Activated CD4-positive, alpha-beta T cell treated with anti-CD3 and anti-CD28 coated beads, Interleukin-2, amount 10 ng/mL, durations not matched to agents 7 days and 5 days (primary cell): ENCODE measurements around the gene PTPRG. TPM values are rescaled to one million over a fixed set of nuclear protein-coding genes. Genes with fewer than 3 reads are reported as not detected.
A peak's percentile ranks its signal among the peaks of the same experiment; 100 is the strongest.

Experiments used
- CTCF ChIA-PET: fragments of 350-600 bp; sonication (Branson Sonifier 250); formaldehyde crosslinking; loops from one replicate; lab custom pipeline; 2021; ENCODE audit warnings: antibody characterized with exemption; lab: Charles Lee
- POLR2A ChIA-PET: fragments of 350-600 bp; sonication (Branson Sonifier 250); formaldehyde crosslinking; loops from one replicate; lab custom pipeline; 2021; ENCODE audit warnings: antibody characterized with exemption; lab: Charles Lee
- DNase-seq: peaks from one replicate; pipeline ENCODE4 v3.0.0-alpha.2; 2020
- H3K27ac Mint-ChIP-seq: one replicate; pipeline ENCODE4 v1.8.0; 2021; ENCODE audit warnings: mild to moderate bottlenecking, moderate library complexity, mixed read lengths
- H3K27me3 Mint-ChIP-seq: one replicate; pipeline ENCODE4 v1.8.0; 2021; ENCODE audit warnings: mixed read lengths
- H3K36me3 Mint-ChIP-seq: one replicate; pipeline ENCODE4 v1.8.0; 2021; ENCODE audit warnings: low read depth, mixed read lengths
- H3K4me1 Mint-ChIP-seq: one replicate; pipeline ENCODE4 v1.8.0; 2021; ENCODE audit warnings: mixed read lengths
- H3K4me3 Mint-ChIP-seq: one replicate; pipeline ENCODE4 v1.8.0; 2021; ENCODE audit warnings: mild to moderate bottlenecking, moderate library complexity, mixed read lengths
- H3K9me3 Mint-ChIP-seq: one replicate; pipeline ENCODE4 v1.8.0; 2021; ENCODE audit warnings: mixed read lengths
- total RNA-seq, 2 experiments: library from RNA; stranded (reverse); gene quantifications; one replicate each; pipeline ENCODE4 v1.2.3, GENCODE V29; 2021

The PTPRG gene
- total RNA-seq, 2 experiments from 2014 or later, result not detected

DNA sequence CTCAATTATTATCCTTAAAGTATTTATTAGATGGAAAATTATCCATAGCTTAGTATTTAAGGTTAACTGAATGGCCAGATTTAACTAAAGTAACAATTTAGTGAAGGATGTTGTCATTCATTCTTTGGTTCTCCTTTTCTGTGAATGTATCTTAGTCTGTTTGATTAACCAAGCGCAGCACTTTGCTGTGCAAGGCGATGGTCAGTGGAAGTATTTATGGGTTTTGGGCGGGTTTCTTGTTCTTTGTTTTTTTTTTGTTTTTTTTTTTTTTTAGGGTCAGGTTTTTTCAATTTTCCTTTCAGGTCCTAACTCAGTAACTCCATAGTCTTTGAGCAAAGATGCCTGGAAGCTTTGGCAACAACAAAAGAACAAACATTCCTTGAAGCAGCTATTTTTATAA, 328.8 kb downstream of the PTPRG start:
- Mint-ChIP-seq H3K4me3 (no peak overlapping the region), H3K9me3 (no peaks in the 10 kb centered on the region), H3K27ac (no peak overlapping the region), H3K36me3 (no peaks in the 10 kb centered on the region), H3K4me1 (peaks cover 14% of the 10 kb centered on the region), H3K27me3 (peaks cover 14% of the 10 kb centered on the region)
- ChIA-PET POLR2A (no interaction called here), CTCF (no interaction called here)
- DNase-seq, result no peak

DNA sequence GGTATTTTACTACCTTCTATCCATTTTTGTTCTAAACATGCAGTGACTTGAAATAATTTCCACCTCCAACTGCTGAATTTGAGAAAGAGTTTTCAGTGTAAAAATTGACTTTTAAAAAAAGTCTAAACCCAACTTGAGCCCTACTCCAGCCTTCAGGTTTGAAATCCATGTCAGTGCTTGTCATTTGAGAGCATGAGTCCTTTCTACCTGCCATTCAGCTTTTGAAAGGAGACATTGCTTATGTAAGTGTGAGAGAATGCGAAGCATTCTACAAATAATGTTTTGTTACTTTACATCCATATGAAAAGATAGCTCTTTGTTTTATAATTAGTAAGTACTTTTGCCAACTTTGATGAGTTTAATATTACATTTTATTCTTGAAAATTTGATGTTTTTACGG, 329.2 kb downstream of the PTPRG start:
- CTCF ChIA-PET, result no interaction called here
- POLR2A ChIA-PET, result no interaction called here
- Mint-ChIP-seq H3K9me3 (no peaks in the 10 kb centered on the region), H3K27ac (no peak overlapping the region), H3K36me3 (no peaks in the 10 kb centered on the region), H3K4me1 (peaks cover 18% of the 10 kb centered on the region), H3K4me3 (no peak overlapping the region), H3K27me3 (peaks cover 14% of the 10 kb centered on the region)
- DNase-seq, result no peak

DNA sequence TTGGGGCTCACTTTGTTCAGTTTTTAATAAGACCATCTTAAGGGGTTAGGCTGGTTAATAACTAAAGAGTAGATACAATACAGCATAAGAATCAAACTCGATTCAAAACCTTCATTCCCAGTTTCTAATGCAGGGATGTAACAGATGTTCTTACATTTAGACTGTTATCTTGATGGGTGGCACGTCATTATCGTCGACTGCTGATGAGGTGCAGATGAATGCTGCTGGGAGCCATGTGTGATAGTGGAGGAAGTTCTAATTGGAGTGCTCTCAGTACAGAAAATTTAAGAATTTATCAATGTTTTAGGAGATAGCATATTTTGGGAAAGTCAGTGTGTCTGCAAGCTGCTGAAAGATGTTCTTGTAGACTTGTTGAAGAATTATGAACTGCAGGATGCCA, 331.5 kb downstream of the PTPRG start:
- no peaks in the 10 kb centered on the region for H3K36me3 Mint-ChIP-seq
- DNase-seq, result no peak
- no peak overlapping the region for H3K4me3 Mint-ChIP-seq
- ChIA-PET CTCF (no interaction called here), POLR2A (no interaction called here)
- H3K4me1 Mint-ChIP-seq, result peaks cover 22% of the 10 kb centered on the region
- peaks cover 14% of the 10 kb centered on the region for H3K27me3 Mint-ChIP-seq
- H3K27ac Mint-ChIP-seq, result no peak overlapping the region
- H3K9me3 Mint-ChIP-seq, result no peaks in the 10 kb centered on the region

DNA sequence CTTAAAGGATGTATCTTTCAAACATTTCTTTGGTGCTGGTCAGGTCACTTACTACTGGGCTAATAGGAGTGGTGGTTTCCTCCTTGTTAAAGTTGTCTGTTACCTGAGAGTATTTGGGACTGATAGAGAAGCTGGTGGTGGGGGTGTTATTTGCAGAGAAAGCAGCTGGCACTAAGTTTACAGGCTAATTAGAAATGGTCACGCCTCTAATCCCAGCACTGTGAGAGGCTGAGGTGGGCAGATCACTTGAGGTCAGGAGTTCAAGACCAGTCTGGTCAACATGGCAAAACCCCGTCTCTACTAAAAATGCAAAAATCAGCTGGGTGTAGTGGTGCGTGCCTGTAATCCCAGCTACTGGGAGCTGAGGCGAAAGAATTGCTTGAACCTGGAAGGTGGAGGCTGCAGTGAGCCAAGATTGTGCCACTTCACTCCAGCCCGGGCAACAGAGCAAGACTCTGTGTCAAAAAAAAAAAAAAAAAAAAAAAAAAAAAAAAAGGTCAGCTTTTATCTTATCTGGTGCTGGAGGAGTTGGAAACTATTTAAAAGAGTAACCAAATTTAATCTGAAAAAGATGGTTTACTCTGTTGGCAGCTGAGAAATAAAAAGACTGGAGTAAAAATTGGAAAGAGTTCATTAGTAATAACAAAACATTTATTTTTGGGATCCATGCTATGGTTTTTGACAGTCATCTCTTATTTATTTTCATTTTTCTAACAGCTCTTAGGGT, 332.6 kb downstream of the PTPRG start:
- H3K4me1 Mint-ChIP-seq, result peaks cover 22% of the 10 kb centered on the region
- ChIA-PET POLR2A (no interaction called here), CTCF (no interaction called here)
- no peaks in the 10 kb centered on the region for H3K9me3 Mint-ChIP-seq
- H3K4me3 Mint-ChIP-seq, result no peak overlapping the region
- no peak overlapping the region for H3K27ac Mint-ChIP-seq
- no peak for DNase-seq
- H3K27me3 Mint-ChIP-seq, result peaks cover 16% of the 10 kb centered on the region
- H3K36me3 Mint-ChIP-seq, result no peaks in the 10 kb centered on the region

DNA sequence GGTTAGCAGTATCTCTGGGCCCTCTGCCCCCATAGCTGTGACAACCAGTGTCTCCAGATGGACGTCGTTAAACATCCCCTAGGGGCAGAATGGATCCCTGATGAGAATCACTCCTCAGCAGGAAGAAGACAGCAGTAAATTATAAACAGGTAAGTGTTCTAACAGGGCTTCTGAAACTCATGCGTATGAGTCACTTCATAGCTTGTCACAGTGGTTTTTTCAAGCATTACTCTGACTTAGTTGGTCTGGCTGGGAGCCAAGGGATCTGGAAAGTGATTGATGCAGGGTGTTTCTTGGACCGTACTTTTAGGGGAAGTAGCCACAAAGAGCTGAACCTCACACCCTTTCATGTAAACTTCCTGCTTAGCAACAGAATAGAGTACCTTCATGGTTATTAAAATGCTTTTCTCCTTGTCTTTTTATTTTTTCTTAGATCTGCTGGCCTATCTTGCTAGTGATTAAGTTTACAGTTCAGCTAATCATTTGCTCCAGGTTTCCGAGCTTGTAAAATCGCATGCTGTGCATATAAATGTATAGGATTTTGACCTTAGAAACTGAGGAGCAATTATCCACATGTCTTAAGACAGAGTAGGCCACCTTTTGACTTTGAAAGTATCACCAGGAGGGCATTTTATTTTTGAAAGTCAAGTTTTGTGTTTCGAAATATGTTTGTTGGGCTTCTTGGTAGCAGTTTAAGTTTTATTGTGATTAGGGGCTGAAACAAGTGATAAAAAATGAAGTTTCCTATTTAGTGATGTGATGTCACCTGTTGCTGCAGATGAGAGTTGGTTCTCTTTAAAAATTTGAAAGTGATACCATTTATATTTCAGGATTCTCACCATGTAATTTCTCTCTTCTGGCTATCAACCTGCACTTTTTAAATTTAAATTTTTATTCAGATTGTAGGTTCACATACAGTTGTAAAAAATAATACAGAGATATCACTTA, 333.9 kb downstream of the PTPRG start:
- Mint-ChIP-seq H3K36me3 (no peaks in the 10 kb centered on the region), H3K27me3 (peaks cover 16% of the 10 kb centered on the region), H3K27ac (peak overlapping the region; percentile 73), H3K4me1 (peaks cover 22% of the 10 kb centered on the region), H3K9me3 (no peaks in the 10 kb centered on the region), H3K4me3 (no peak overlapping the region)
- DNase-seq, result peak; percentile 57
- POLR2A ChIA-PET, result no interaction called here
- CTCF ChIA-PET, result no interaction called here

DNA sequence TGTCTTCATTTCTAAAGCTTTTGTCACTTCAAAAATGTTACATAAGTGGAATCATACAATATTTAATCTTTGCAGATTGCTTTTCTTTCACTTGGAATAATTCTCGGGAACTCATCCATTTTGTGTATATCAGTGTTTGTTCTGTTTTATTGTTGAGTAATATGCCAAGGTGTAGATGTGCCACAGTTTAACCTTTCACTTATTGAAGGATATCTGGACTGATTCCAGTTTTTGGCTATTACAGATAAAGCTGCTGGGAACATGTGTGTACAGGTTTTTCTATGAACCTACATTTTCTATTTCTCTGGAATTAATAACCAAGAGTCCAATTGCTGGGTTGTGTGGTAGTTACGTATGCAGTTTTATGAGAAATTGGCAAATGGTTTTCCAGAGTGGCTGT, 334.9 kb downstream of the PTPRG start:
- ChIA-PET CTCF (no interaction called here), POLR2A (no interaction called here)
- H3K27ac Mint-ChIP-seq, result no peak overlapping the region
- peaks cover 22% of the 10 kb centered on the region for H3K4me1 Mint-ChIP-seq
- no peaks in the 10 kb centered on the region for H3K9me3 Mint-ChIP-seq
- peaks cover 15% of the 10 kb centered on the region for H3K27me3 Mint-ChIP-seq
- no peak for DNase-seq
- no peak overlapping the region for H3K4me3 Mint-ChIP-seq
- H3K36me3 Mint-ChIP-seq, result no peaks in the 10 kb centered on the region

DNA sequence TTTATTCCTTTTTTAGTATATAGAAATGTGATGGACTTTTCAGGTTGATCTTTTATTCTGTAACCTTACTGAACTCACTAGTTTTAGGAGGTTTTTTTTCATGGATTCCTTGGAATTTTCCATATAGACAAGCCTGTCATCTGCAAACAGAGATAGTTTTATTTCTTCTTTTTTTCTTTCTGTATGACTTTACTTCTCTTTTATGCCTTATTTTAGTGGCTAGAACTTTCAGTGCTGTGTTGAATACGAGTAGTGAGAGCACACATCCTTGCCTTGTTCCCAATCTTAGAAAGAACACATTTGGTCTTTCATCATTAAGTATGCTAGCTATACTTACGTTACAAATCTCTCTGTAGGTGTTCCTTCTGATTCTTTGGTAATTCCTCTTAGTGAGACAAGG, 336.5 kb downstream of the PTPRG start:
- CTCF ChIA-PET, result no interaction called here
- DNase-seq, result no peak

DNA sequence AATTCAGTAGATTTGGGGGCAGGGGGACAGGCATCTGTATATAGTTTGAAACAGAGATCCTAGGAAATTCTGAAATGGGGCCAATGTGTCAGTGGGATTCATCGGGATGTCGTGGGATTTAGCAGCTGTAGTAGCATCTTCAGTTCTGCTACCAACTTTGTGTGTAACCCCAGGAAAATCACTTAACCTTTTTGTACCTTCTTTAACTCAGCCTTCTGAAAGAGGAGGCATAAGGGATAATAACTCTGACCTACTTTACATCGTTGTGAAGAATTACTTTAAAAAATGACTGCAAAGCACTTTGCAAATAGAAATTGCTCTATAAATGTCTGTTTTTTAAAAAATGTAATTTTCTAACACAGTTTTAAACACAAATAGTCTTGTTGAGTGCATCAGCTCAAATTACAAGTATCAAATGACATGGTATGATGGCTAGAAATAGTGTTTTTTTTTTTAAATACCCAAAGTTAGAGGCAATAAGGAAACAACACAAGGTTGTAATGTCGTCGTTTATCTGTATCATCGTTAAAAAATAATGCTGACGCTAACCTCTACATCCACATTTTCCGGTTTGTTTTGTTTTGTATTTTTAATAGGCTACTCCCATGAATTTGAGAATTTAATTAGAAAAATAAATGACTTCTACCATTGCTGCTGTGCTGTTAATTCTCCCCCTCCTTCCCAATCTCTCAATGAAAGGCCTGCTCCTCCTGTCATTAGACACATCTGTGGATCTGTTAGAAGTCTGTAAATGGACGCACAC, 338.5 kb downstream of the PTPRG start:
- Mint-ChIP-seq H3K9me3 (no peaks in the 10 kb centered on the region), H3K27me3 (peaks cover 2% of the 10 kb centered on the region), H3K4me3 (no peak overlapping the region), H3K36me3 (no peaks in the 10 kb centered on the region), H3K4me1 (peaks cover 11% of the 10 kb centered on the region), H3K27ac (no peak overlapping the region)
- no peak for DNase-seq
- CTCF ChIA-PET, result no interaction called here
- POLR2A ChIA-PET, result no interaction called here

More for the DNA sequence above, 336.5 kb downstream of the PTPRG start:
- no peak overlapping the region for H3K27ac Mint-ChIP-seq
- POLR2A ChIA-PET, result no interaction called here
- peaks cover 11% of the 10 kb centered on the region for H3K27me3 Mint-ChIP-seq
- H3K36me3 Mint-ChIP-seq, result no peaks in the 10 kb centered on the region
- no peak overlapping the region for H3K4me3 Mint-ChIP-seq
- H3K4me1 Mint-ChIP-seq, result peaks cover 22% of the 10 kb centered on the region
- no peaks in the 10 kb centered on the region for H3K9me3 Mint-ChIP-seq

DNA sequence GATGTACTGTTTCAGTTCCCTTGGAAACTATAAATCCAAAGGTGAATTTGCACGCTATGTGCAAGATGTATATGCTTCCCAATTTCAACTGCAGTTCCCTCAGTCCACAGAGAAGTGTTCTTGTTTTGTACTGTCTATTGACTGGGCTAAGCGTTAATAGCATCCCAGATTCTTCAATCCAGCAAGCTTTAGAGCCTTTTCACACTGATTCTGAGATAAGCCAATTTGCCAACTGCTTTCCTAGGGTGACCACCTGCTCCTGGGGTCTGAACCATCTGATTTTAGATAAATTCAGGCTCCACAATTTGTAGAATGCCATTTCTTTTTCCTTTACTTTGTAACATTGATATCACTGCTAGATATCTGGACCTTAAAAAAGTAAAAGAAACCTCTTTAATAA, 340.1 kb downstream of the PTPRG start:
- peaks cover 2% of the 10 kb centered on the region for H3K27me3 Mint-ChIP-seq
- no peaks in the 10 kb centered on the region for H3K4me1 Mint-ChIP-seq
- no peak overlapping the region for H3K27ac Mint-ChIP-seq
- H3K4me3 Mint-ChIP-seq, result no peak overlapping the region
- no peaks in the 10 kb centered on the region for H3K36me3 Mint-ChIP-seq
- POLR2A ChIA-PET, result no interaction called here
- CTCF ChIA-PET, result no interaction called here
- no peak for DNase-seq
- no peaks in the 10 kb centered on the region for H3K9me3 Mint-ChIP-seq

DNA sequence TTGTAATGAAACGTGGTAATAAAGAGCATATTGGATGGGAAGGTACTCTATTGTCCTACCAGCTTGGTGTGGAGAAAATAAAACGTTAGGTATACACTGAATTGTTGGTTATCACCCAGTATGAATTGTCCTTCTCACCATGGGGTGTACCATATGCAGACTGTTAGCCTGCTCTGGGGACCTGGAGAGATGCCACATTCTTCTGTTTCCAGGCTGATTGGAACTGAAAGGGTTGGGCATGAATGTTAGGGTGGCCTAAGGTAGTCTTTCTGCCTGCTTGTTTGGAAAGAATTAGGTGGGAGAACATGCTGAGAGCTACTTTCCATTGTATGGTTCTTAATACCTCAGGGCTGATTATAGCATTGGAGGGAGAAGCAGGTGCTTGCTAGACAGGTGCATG, 340.6 kb downstream of the PTPRG start:
- no peak for DNase-seq

DNA sequence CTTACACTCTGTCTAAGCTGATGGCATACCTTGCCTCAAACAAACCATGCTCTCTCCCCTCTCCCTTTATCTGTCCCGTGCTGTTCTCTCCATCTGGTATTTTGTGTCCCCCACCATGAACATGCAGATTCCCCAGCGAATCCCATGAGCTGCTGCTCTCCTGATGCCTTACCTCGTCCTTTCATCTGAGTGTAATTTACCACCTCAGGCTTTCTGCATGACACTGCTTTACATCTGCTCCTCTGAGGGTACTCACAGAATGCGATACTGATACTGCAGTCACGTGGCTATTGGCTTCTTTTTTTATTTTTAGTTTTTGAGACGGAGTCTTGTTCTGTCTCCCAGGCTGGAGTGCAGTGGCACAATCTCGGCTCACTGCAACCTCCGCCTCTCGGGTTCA, 341.7 kb downstream of the PTPRG start:
- Mint-ChIP-seq H3K27me3 (no peaks in the 10 kb centered on the region), H3K9me3 (no peaks in the 10 kb centered on the region), H3K4me1 (no peaks in the 10 kb centered on the region), H3K4me3 (no peak overlapping the region), H3K36me3 (no peaks in the 10 kb centered on the region), H3K27ac (no peak overlapping the region)
- POLR2A ChIA-PET, result no interaction called here
- CTCF ChIA-PET, result no interaction called here
- no peak for DNase-seq

More for the DNA sequence above, 340.6 kb downstream of the PTPRG start:
- no peak overlapping the region for H3K4me3 Mint-ChIP-seq
- no peaks in the 10 kb centered on the region for H3K9me3 Mint-ChIP-seq
- H3K36me3 Mint-ChIP-seq, result no peaks in the 10 kb centered on the region
- POLR2A ChIA-PET, result no interaction called here
- no peak overlapping the region for H3K27ac Mint-ChIP-seq
- H3K27me3 Mint-ChIP-seq, result peaks cover 2% of the 10 kb centered on the region
- CTCF ChIA-PET, result no interaction called here
- no peaks in the 10 kb centered on the region for H3K4me1 Mint-ChIP-seq

DNA sequence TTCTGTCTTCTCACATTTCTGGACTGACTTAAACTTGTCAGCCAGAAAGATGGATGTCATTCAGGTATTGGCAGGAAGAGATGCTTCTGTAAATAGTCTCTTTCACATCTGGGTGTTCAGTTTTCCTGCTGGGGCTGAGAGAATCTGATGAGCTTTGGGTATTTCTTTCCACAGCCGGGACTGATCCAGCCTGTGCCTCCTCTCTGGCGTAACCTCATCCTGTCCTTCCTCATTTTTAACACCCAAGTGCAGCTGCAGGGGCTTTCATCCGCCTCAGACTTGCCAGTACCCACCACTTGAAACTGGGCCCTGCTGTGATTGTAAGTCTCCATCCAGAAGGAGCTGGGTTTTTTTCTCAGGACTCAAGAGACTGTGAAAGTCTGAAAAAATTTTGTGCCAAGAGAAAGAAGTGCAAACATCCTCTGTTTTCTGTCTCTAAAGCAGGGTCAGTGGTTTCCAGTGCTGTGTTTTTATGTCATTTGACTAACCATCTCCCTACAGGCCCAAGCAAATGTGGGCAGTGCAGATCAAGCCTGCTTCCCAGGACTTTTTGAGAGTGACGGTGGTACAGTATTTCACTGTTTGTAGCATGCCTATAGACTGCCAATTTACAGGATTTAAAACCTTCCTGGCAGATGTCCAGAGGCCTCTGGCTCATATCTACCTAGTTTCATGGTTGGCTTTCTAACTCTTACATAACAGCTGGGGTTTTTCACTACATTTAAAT, 342.7 kb downstream of the PTPRG start:
- CTCF ChIA-PET, result interaction anchor here (0.6 kb wide), 1 partner anchor 445 kb away, joined by 3 read pairs; no protein-coding TSS in a partner anchor

More for the DNA sequence above, 342.7 kb downstream of the PTPRG start:
- POLR2A ChIA-PET, result no interaction called here
- no peak for DNase-seq
- Mint-ChIP-seq H3K36me3 (no peaks in the 10 kb centered on the region), H3K4me1 (no peaks in the 10 kb centered on the region), H3K9me3 (no peaks in the 10 kb centered on the region), H3K4me3 (no peak overlapping the region), H3K27ac (no peak overlapping the region), H3K27me3 (no peaks in the 10 kb centered on the region)
